Osteoblast (primary cell): ENCODE data around the gene NLN. TPM values are rescaled to one million over a fixed set of nuclear protein-coding genes. Genes with fewer than 3 reads are reported as not detected.
A peak's percentile ranks its signal among the peaks of the same experiment; 100 is the strongest.

Experiments
- DNase-seq: peaks from one replicate; pipeline ENCODE4 v3.0.0; 2011; ENCODE audit warnings: low spot score, mixed read lengths; ENCODE audit not compliant: insufficient read length; ENCODE audit errors: missing footprints
- H2AFZ ChIP-seq: 2 replicates; pipeline ENCODE4 v1.6.0; 2011; ENCODE audit warnings: mild to moderate bottlenecking, low read length
- H3K27ac ChIP-seq: 2 replicates; pipeline ENCODE4 v1.5.1; 2011; ENCODE audit warnings: mild to moderate bottlenecking, low read depth, low read length, moderate library complexity
- H3K27me3 ChIP-seq: 2 replicates; pipeline ENCODE4 v1.6.0; 2012; ENCODE audit warnings: mild to moderate bottlenecking, control low read depth, inconsistent platforms, low read length, moderate library complexity; ENCODE audit not compliant: insufficient read depth
- H3K36me3 ChIP-seq: 2 replicates; pipeline ENCODE4 v1.5.1; 2011; ENCODE audit warnings: mild to moderate bottlenecking, low read length, control low read depth, moderate library complexity; ENCODE audit not compliant: insufficient read depth
- H3K4me1 ChIP-seq: 2 replicates; pipeline ENCODE4 v1.5.1; 2011; ENCODE audit warnings: mild to moderate bottlenecking, low read length, control low read depth, moderate library complexity; ENCODE audit not compliant: insufficient read depth
- H3K4me2 ChIP-seq: 2 replicates; pipeline ENCODE4 v1.6.0; 2011; ENCODE audit warnings: mild to moderate bottlenecking, low read length; ENCODE audit not compliant: insufficient read depth
- H3K4me3 ChIP-seq: fragments of 200-600 bp; sonication (generic); 3 replicates; pipeline ENCODE4 v1.5.1; 2012; ENCODE audit warnings: mild to moderate bottlenecking, low read length, inconsistent platforms; ENCODE audit not compliant: insufficient read depth
- H3K79me2 ChIP-seq: 2 replicates; pipeline ENCODE4 v1.6.0; 2012; ENCODE audit warnings: mild to moderate bottlenecking, low read length, control low read depth, inconsistent platforms; ENCODE audit not compliant: insufficient read depth
- H3K9me3 ChIP-seq: 2 replicates; pipeline ENCODE4 v1.5.1; 2011; ENCODE audit warnings: low read depth, low read length, control low read depth
- H4K20me1 ChIP-seq: 2 replicates; pipeline ENCODE4 v1.6.0; 2012; ENCODE audit warnings: mild to moderate bottlenecking, low read length, control low read depth; ENCODE audit not compliant: insufficient read depth
- total RNA-seq: library from RNA; depleted of rRNA; stranded (reverse); fragments of >200 nt; gene quantifications from 2 replicates; pipeline ENCODE4 v1.2.3, GENCODE V29; 2012
- TF ChIP-seq, protein P1 (sequence below): IDR thresholded peaks from 2 replicates; pipeline ENCODE4 v1.5.1; 2011; ENCODE audit warnings: mild to moderate bottlenecking, low read depth, low read length, moderate library complexity; ENCODE audit errors: extremely low read depth

Gene NLN
- total RNA-seq, 1 donor, result 35.5 TPM

DNA sequence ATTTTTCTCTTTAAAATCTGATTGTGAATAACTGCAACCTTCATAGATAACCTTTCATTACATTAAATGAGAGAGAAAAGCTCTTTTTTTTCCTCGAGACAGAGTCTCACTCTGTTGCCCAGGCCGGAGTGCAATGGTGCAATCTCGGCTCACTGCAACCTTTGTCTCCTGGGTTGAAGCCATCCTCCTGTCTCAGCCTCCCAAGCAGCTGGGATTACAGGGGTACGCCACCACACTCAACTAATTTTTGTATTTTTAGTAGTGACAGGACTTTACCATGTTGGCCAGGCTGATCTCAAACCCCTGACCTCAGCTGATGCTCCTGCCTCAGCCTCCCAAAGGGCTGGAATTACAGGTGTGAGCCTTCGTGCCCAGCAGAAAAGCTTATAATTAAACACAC is 134.5 kb downstream of the NLN start:
- Histone ChIP-seq H3K27ac (no peak overlapping the region), H3K4me2 (no peak overlapping the region), H3K4me3 (no peak overlapping the region), H3K36me3 (no peaks in the 10 kb centered on the region), H4K20me1 (no peaks in the 10 kb centered on the region), H3K4me1 (peaks cover 50% of the 10 kb centered on the region), H3K9me3 (no peaks in the 10 kb centered on the region), H3K27me3 (no peaks in the 10 kb centered on the region), H3K79me2 (no peaks in the 10 kb centered on the region), H2AFZ (no peak overlapping the region)
- TF ChIP-seq, protein P1, sequence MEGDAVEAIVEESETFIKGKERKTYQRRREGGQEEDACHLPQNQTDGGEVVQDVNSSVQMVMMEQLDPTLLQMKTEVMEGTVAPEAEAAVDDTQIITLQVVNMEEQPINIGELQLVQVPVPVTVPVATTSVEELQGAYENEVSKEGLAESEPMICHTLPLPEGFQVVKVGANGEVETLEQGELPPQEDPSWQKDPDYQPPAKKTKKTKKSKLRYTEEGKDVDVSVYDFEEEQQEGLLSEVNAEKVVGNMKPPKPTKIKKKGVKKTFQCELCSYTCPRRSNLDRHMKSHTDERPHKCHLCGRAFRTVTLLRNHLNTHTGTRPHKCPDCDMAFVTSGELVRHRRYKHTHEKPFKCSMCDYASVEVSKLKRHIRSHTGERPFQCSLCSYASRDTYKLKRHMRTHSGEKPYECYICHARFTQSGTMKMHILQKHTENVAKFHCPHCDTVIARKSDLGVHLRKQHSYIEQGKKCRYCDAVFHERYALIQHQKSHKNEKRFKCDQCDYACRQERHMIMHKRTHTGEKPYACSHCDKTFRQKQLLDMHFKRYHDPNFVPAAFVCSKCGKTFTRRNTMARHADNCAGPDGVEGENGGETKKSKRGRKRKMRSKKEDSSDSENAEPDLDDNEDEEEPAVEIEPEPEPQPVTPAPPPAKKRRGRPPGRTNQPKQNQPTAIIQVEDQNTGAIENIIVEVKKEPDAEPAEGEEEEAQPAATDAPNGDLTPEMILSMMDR, result no peak
- no peak for DNase-seq

DNA sequence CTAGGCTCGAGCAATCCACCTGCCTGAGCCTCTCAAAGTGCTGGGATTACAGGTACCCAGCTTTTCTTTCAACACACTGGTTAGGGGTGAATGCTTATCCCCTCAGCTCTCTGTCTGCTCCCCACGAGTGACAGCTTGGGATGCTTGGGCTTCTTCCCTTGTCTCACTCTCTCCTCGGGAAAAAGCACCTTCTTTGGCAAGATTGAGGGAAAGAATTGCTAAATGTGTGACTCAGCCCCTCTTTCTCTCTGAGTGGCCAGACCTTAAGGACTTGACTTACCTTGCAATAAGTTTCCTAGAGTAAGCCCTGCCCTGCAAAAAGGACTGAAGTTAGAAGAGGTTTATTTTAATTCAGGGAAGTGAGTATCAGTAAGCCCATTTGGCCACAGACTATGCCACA is 136.3 kb downstream of the NLN start:
- TF ChIP-seq, protein P1, result no peak
- Histone ChIP-seq H3K36me3 (no peaks in the 10 kb centered on the region), H3K79me2 (no peaks in the 10 kb centered on the region), H3K27me3 (no peaks in the 10 kb centered on the region), H3K27ac (no peak overlapping the region), H3K4me1 (peaks cover 60% of the 10 kb centered on the region), H3K9me3 (no peaks in the 10 kb centered on the region), H3K4me3 (no peak overlapping the region), H2AFZ (no peak overlapping the region), H3K4me2 (no peak overlapping the region), H4K20me1 (no peaks in the 10 kb centered on the region)
- no peak for DNase-seq

DNA sequence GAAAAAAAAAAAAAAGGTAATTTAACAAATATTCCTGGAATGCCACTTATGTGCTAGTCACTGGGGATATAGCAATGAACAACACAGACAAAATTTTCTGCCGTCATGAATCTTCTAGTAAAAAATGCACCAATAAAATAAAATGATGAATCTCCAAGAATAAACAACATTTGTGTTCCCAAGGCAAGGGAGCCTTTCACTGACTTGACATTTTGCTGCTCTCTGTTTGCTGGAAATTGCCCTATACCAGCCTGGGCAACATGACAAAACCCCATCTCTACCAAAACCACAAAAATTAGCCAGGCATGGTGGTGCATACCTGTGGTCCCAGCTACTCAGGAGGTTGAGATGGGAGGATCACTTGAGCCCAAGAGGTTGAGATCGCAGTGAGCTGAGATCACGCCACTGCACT is 139.8 kb downstream of the NLN start:
- Histone ChIP-seq H3K4me2 (peak overlapping the region; percentile 54), H3K4me1 (peaks cover 41% of the 10 kb centered on the region), H3K9me3 (no peaks in the 10 kb centered on the region), H3K27me3 (no peaks in the 10 kb centered on the region), H2AFZ (no peak overlapping the region), H3K27ac (peak overlapping the region; percentile 91), H3K79me2 (no peaks in the 10 kb centered on the region), H3K36me3 (no peaks in the 10 kb centered on the region), H4K20me1 (no peaks in the 10 kb centered on the region), H3K4me3 (no peak overlapping the region)
- no peak for DNase-seq
- TF ChIP-seq, protein P1, result no peak

DNA sequence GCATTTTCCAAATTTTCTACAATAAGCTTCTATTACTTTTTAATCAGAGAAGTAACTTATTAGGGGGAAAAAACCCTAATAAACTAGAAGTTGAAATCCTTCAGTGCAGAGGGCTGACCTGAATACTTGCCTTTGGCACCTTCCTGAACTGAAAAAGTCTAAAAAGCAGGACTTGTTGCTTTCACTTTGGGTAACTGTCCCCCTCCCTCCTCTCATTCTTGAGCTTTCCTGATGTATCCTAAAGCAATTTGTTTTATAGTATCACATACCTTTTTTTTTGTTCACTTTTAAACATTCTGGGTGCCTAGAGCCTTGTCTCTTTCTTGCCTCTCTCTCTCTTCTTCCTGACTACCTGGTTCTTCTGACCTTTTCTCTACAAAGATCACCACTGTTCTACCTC is 140.4 kb downstream of the NLN start:
- Histone ChIP-seq H3K4me1 (peaks cover 41% of the 10 kb centered on the region), H3K27me3 (no peaks in the 10 kb centered on the region), H3K4me3 (no peak overlapping the region), H3K36me3 (no peaks in the 10 kb centered on the region), H3K27ac (peak overlapping the region; percentile 91), H3K79me2 (no peaks in the 10 kb centered on the region), H2AFZ (no peak overlapping the region), H3K9me3 (no peaks in the 10 kb centered on the region), H3K4me2 (peak overlapping the region; percentile 54), H4K20me1 (no peaks in the 10 kb centered on the region)
- TF ChIP-seq, protein P1, result no peak
- DNase-seq, result no peak
